Body of pancreas (tissue), 4 donors: Measurements from ENCODE around the gene MINDY2.

Source experiments
- POLR2A ChIP-seq, 3 donors: fragments of 450-650 bp; IDR thresholded peaks; one replicate each; pipeline ENCODE4 v1.6.1; 2016; ENCODE audit warnings: antibody characterized with exemption in 3 of 3, mild to moderate bottlenecking in 2 of 3
- TF ChIP-seq, protein P1 (sequence below), 7 experiments: fragments of 450-650 bp in 4 of 7; fragments of 200-600 bp in 3 of 7; sonication (generic) in 3 of 7; IDR thresholded peaks; one replicate each; pipeline ENCODE4 v1.5.1; 2016 to 2019; ENCODE audit warnings: antibody characterized with exemption in 7 of 7

- TF ChIP-seq, protein P1, sequence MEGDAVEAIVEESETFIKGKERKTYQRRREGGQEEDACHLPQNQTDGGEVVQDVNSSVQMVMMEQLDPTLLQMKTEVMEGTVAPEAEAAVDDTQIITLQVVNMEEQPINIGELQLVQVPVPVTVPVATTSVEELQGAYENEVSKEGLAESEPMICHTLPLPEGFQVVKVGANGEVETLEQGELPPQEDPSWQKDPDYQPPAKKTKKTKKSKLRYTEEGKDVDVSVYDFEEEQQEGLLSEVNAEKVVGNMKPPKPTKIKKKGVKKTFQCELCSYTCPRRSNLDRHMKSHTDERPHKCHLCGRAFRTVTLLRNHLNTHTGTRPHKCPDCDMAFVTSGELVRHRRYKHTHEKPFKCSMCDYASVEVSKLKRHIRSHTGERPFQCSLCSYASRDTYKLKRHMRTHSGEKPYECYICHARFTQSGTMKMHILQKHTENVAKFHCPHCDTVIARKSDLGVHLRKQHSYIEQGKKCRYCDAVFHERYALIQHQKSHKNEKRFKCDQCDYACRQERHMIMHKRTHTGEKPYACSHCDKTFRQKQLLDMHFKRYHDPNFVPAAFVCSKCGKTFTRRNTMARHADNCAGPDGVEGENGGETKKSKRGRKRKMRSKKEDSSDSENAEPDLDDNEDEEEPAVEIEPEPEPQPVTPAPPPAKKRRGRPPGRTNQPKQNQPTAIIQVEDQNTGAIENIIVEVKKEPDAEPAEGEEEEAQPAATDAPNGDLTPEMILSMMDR (IDR thresholded peaks at IDR 0.05) = no peak
- no peak for TF ChIP-seq POLR2A (IDR thresholded peaks at IDR 0.05)
These were observed 8.8 kb upstream of the MINDY2 start for GRCh38 chr15:58762285-58762684.
